IMR-90 (cell line): ENCODE measurements around the gene PROZ.

Source experiments
- BHLHE40 ChIP-seq: fragments of 150-350 bp; IDR thresholded peaks from 2 replicates; pipeline ENCODE4 v1.6.1; 2016; ENCODE audit warnings: mild to moderate bottlenecking, low read depth, low read length
- CEBPB ChIP-seq: IDR thresholded peaks from 2 replicates; pipeline ENCODE4 v1.6.1; 2012; ENCODE audit warnings: low read depth, low read length, improper control_type of control experiment
- FOS ChIP-seq: fragments of 150-350 bp; IDR thresholded peaks from 2 replicates; pipeline ENCODE4 v1.6.1; 2016; ENCODE audit warnings: low read depth, low read length
- MAFK ChIP-seq: IDR thresholded peaks from 2 replicates; pipeline ENCODE4 v1.6.1; 2012; ENCODE audit warnings: low read depth, low read length, improper control_type of control experiment
- MAZ ChIP-seq: IDR thresholded peaks from 2 replicates; pipeline ENCODE4 v1.6.1; 2012; ENCODE audit warnings: low read depth, mild to moderate bottlenecking, low read length, improper control_type of control experiment, moderate library complexity, borderline replicate concordance
- POLR2A ChIP-seq: IDR thresholded peaks from 2 replicates; pipeline ENCODE4 v1.6.1; 2012; ENCODE audit warnings: mild to moderate bottlenecking, low read depth, low read length
- RAD21 ChIP-seq: IDR thresholded peaks from 2 replicates; pipeline ENCODE4 v1.6.1; 2012; ENCODE audit warnings: low read length, improper control_type of control experiment
- RCOR1 ChIP-seq: IDR thresholded peaks from 2 replicates; pipeline ENCODE4 v1.6.1; 2012; ENCODE audit warnings: mild to moderate bottlenecking, low read length, improper control_type of control experiment; ENCODE audit not compliant: insufficient replicate concordance
- RFX5 ChIP-seq: IDR thresholded peaks from 2 replicates; pipeline ENCODE4 v1.8.0; 2012; ENCODE audit warnings: low read depth, mild to moderate bottlenecking, low read length, moderate library complexity
- TF ChIP-seq, protein P1 (sequence below): fragments of 150-350 bp; IDR thresholded peaks from 2 replicates; pipeline ENCODE4 v1.6.1; 2017; ENCODE audit warnings: mild to moderate bottlenecking, antibody characterized with exemption, low read length, low read depth
- TF ChIP-seq, protein P2 (sequence below): conservative IDR thresholded peaks from 2 replicates; pipeline ENCODE4 v1.5.1; 2012; ENCODE audit warnings: mild to moderate bottlenecking, low read depth, low read length, improper control_type of control experiment
- TF ChIP-seq, protein P3 (sequence below): fragments of 150-350 bp; IDR thresholded peaks from 2 replicates; pipeline ENCODE4 v1.6.1; 2016; ENCODE audit warnings: low read depth, mild to moderate bottlenecking, low read length, moderate library complexity, borderline replicate concordance

DNA sequence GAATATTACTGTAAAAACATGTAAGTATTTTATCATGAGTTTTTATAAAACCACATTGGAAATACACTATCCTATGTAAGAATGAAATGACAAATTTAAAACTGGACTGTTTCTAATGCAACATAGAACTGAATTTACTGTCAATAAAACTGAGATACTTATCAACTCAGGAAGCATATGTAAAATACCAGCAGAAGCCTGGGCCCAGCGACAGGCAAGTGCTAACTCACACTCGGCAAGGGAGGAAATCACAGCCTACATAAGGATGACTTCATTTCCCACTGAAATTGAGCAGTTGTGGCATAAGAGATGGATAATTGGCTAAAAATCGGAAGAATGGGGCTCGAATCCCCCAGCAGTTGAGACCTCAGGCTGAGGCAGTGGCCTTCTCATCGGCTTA lies 12.1 kb downstream of the PROZ start:
- TF ChIP-seq, protein P1, sequence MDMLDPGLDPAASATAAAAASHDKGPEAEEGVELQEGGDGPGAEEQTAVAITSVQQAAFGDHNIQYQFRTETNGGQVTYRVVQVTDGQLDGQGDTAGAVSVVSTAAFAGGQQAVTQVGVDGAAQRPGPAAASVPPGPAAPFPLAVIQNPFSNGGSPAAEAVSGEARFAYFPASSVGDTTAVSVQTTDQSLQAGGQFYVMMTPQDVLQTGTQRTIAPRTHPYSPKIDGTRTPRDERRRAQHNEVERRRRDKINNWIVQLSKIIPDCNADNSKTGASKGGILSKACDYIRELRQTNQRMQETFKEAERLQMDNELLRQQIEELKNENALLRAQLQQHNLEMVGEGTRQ = no peak
- TF ChIP-seq RFX5 (no peak), MAFK (no peak), BHLHE40 (no peak), RCOR1 (no peak), CEBPB (no peak), POLR2A (no peak), RAD21 (no peak), MAZ (no peak), FOS (no peak)
- TF ChIP-seq, protein P2, sequence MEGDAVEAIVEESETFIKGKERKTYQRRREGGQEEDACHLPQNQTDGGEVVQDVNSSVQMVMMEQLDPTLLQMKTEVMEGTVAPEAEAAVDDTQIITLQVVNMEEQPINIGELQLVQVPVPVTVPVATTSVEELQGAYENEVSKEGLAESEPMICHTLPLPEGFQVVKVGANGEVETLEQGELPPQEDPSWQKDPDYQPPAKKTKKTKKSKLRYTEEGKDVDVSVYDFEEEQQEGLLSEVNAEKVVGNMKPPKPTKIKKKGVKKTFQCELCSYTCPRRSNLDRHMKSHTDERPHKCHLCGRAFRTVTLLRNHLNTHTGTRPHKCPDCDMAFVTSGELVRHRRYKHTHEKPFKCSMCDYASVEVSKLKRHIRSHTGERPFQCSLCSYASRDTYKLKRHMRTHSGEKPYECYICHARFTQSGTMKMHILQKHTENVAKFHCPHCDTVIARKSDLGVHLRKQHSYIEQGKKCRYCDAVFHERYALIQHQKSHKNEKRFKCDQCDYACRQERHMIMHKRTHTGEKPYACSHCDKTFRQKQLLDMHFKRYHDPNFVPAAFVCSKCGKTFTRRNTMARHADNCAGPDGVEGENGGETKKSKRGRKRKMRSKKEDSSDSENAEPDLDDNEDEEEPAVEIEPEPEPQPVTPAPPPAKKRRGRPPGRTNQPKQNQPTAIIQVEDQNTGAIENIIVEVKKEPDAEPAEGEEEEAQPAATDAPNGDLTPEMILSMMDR = no peak
- TF ChIP-seq, protein P3, sequence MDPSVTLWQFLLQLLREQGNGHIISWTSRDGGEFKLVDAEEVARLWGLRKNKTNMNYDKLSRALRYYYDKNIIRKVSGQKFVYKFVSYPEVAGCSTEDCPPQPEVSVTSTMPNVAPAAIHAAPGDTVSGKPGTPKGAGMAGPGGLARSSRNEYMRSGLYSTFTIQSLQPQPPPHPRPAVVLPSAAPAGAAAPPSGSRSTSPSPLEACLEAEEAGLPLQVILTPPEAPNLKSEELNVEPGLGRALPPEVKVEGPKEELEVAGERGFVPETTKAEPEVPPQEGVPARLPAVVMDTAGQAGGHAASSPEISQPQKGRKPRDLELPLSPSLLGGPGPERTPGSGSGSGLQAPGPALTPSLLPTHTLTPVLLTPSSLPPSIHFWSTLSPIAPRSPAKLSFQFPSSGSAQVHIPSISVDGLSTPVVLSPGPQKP = no peak
